Type B pancreatic cell (in vitro differentiated cells): Measurements from ENCODE around the gene ATP2A3. TPM values are rescaled to one million over a fixed set of nuclear protein-coding genes. Genes with fewer than 3 reads are reported as not detected.

Source experiments
- DNase-seq: peaks from one replicate; pipeline ENCODE4 v3.0.0; 2021; ENCODE audit warnings: mixed read lengths; ENCODE audit not compliant: unreplicated experiment; ENCODE audit errors: extremely low spot score
- H3K27ac Mint-ChIP-seq: 2 replicates; pipeline ENCODE4 v1.8.0; 2021; ENCODE audit warnings: mild to moderate bottlenecking, mixed read lengths
- H3K27me3 Mint-ChIP-seq: 2 replicates; pipeline ENCODE4 v1.8.0; 2021; ENCODE audit warnings: mixed read lengths
- H3K36me3 Mint-ChIP-seq: 2 replicates; pipeline ENCODE4 v1.8.0; 2021; ENCODE audit warnings: mixed read lengths
- H3K4me1 Mint-ChIP-seq: one replicate; pipeline ENCODE4 v1.8.0; 2021; ENCODE audit warnings: mixed read lengths; ENCODE audit not compliant: unreplicated experiment
- H3K4me3 Mint-ChIP-seq: 2 replicates; pipeline ENCODE4 v1.8.0; 2021; ENCODE audit warnings: mild to moderate bottlenecking, mixed read lengths
- H3K9me3 Mint-ChIP-seq: 2 replicates; pipeline ENCODE4 v1.8.0; 2021; ENCODE audit warnings: mixed read lengths
- CTCF ChIP-seq: fragments of 200-600 bp; sonication (generic); conservative IDR thresholded peaks from 2 replicates; pipeline ENCODE4 v1.5.0; 2021; ENCODE audit warnings: antibody characterized with exemption, mild to moderate bottlenecking
- total RNA-seq: library from RNA; stranded (reverse); gene quantifications from 2 replicates; pipeline ENCODE4 v1.2.1, GENCODE V29; 2021; ENCODE audit warnings: low replicate concordance

ATP2A3 gene
- total RNA-seq, 1 donor from 2014 or later = 33.2 TPM

- no peaks in the 10 kb centered on the region for H3K9me3 Mint-ChIP-seq
- DNase-seq = no peak
- H3K27me3 Mint-ChIP-seq = no peaks in the 10 kb centered on the region
- no peak overlapping the region for H3K4me3 Mint-ChIP-seq
- H3K36me3 Mint-ChIP-seq = no peaks in the 10 kb centered on the region
- no peaks in the 10 kb centered on the region for H3K4me1 Mint-ChIP-seq
- no peak overlapping the region for H3K27ac Mint-ChIP-seq
- TF ChIP-seq CTCF = no peak
These were observed 45.7 kb downstream of the ATP2A3 start for GRCh38 chr17:3918372-3919122.

- H3K36me3 Mint-ChIP-seq = no peaks in the 10 kb centered on the region
- no peak for TF ChIP-seq CTCF
- no peaks in the 10 kb centered on the region for H3K9me3 Mint-ChIP-seq
- no peak overlapping the region for H3K27ac Mint-ChIP-seq
- H3K4me1 Mint-ChIP-seq = no peaks in the 10 kb centered on the region
- DNase-seq = no peak
- H3K4me3 Mint-ChIP-seq = no peak overlapping the region
- no peaks in the 10 kb centered on the region for H3K27me3 Mint-ChIP-seq
These were observed 46.8 kb downstream of the ATP2A3 start for GRCh38 chr17:3917391-3917931.

GRCh38 chr17:3916825-3917224 is 47.4 kb downstream of the ATP2A3 start:
- H3K9me3 Mint-ChIP-seq = no peaks in the 10 kb centered on the region
- TF ChIP-seq CTCF = no peak
- H3K27me3 Mint-ChIP-seq = no peaks in the 10 kb centered on the region
- no peaks in the 10 kb centered on the region for H3K4me1 Mint-ChIP-seq
- no peak overlapping the region for H3K27ac Mint-ChIP-seq
- no peak overlapping the region for H3K4me3 Mint-ChIP-seq
- no peak for DNase-seq
- H3K36me3 Mint-ChIP-seq = no peaks in the 10 kb centered on the region

- no peaks in the 10 kb centered on the region for H3K9me3 Mint-ChIP-seq
- no peak for DNase-seq
- no peaks in the 10 kb centered on the region for H3K27me3 Mint-ChIP-seq
- TF ChIP-seq CTCF = no peak
- H3K4me3 Mint-ChIP-seq = no peak within 1 kb of the TSS
- no peak within 1 kb of the TSS for H3K27ac Mint-ChIP-seq
- H3K36me3 Mint-ChIP-seq = no peaks in the 10 kb centered on the region
- no peaks in the 10 kb centered on the region for H3K4me1 Mint-ChIP-seq
These were observed 48.1 kb downstream of the ATP2A3 start, which contains the start of gene P2RX1 for GRCh38 chr17:3915995-3916696. P2RX1 (minus strand) TSS chr17:3916465; CDS start chr17:3916225, 240 bp downstream.

GRCh38 chr17:3915581-3915994 is 48.6 kb downstream of the ATP2A3 start:
- H3K4me3 Mint-ChIP-seq = no peak overlapping the region
- no peaks in the 10 kb centered on the region for H3K9me3 Mint-ChIP-seq
- no peak for TF ChIP-seq CTCF
- no peak for DNase-seq
- H3K4me1 Mint-ChIP-seq = no peaks in the 10 kb centered on the region
- no peaks in the 10 kb centered on the region for H3K27me3 Mint-ChIP-seq
- H3K27ac Mint-ChIP-seq = no peak overlapping the region
- H3K36me3 Mint-ChIP-seq = no peaks in the 10 kb centered on the region
